Activated T-cell treated with anti-CD3 and anti-CD28 coated beads, Interleukin-2, amount 50 U/mL, for 72 hours (primary cell): ENCODE data around the gene CTF1. TPM values are rescaled to one million over a fixed set of nuclear protein-coding genes. Genes with fewer than 3 reads are reported as not detected.
"Not testable (repeated sequence)": the region's sequence is repeated elsewhere in the genome, so short reads cannot be mapped to it uniquely, and the experiment has no call there.

Experiments used
- ATAC-seq, 2 donors: fragments of 150-1000 bp; cut with Tn5 transposase; replicated peaks in 1 of 2; 2 replicates each; pipeline ENCODE4 v1.10.0; 2021; ENCODE audit warnings: moderate library complexity in 2 of 2, mild to moderate bottlenecking in 1 of 2
- DNase-seq, 2 donors: peaks; one replicate each; pipeline ENCODE4 v3.0.0; 2021 to 2022; ENCODE audit warnings: mixed read lengths in 1 of 2
- H3K27ac Mint-ChIP-seq: one replicate; pipeline ENCODE4 v1.8.0; 2022; ENCODE audit warnings: mild to moderate bottlenecking, moderate library complexity, mixed read lengths
- H3K27me3 Mint-ChIP-seq: one replicate; pipeline ENCODE4 v1.8.0; 2022; ENCODE audit warnings: low read depth, mixed read lengths
- H3K36me3 Mint-ChIP-seq, 2 donors: one replicate each; pipeline ENCODE4 v1.8.0; 2022; ENCODE audit warnings: mixed read lengths in 2 of 2, mild to moderate bottlenecking in 1 of 2; ENCODE audit not compliant: insufficient read depth in 2 of 2
- H3K4me1 Mint-ChIP-seq: one replicate; pipeline ENCODE4 v1.8.0; 2022; ENCODE audit warnings: low read depth, mixed read lengths
- H3K4me3 Mint-ChIP-seq, 2 donors: one replicate each; pipeline ENCODE4 v1.8.0; 2022; ENCODE audit warnings: mild to moderate bottlenecking in 2 of 2, mixed read lengths in 2 of 2, moderate library complexity in 2 of 2
- H3K9me3 Mint-ChIP-seq, 2 donors: one replicate each; pipeline ENCODE4 v1.8.0; 2022; ENCODE audit warnings: mixed read lengths in 2 of 2
- total RNA-seq, 2 donors: library from RNA; stranded (reverse); gene quantifications; one replicate each; pipeline ENCODE4 v1.2.3, GENCODE V29; 2022

CTF1 gene
- total RNA-seq, 2 donors from 2014 or later: 0.25 to 0.72 TPM

- Mint-ChIP-seq H3K4me1 (peaks cover 35% of the 10 kb centered on the region), H3K27ac (peak overlapping the region; percentile 100), H3K27me3 (no peaks in the 10 kb centered on the region), H3K36me3 (peaks cover 10% of the 10 kb centered on the region in 2 donors), H3K9me3 (no peaks in the 10 kb centered on the region), H3K4me3 (peak overlapping the region; percentile 72 to 89)
- peak; percentile 91 to 94 for DNase-seq
- peak; percentile 92 to 95 for ATAC-seq
Observed at GRCh38 chr16:30874821-30875717, 21.3 kb upstream of the CTF1 start.

DNA sequence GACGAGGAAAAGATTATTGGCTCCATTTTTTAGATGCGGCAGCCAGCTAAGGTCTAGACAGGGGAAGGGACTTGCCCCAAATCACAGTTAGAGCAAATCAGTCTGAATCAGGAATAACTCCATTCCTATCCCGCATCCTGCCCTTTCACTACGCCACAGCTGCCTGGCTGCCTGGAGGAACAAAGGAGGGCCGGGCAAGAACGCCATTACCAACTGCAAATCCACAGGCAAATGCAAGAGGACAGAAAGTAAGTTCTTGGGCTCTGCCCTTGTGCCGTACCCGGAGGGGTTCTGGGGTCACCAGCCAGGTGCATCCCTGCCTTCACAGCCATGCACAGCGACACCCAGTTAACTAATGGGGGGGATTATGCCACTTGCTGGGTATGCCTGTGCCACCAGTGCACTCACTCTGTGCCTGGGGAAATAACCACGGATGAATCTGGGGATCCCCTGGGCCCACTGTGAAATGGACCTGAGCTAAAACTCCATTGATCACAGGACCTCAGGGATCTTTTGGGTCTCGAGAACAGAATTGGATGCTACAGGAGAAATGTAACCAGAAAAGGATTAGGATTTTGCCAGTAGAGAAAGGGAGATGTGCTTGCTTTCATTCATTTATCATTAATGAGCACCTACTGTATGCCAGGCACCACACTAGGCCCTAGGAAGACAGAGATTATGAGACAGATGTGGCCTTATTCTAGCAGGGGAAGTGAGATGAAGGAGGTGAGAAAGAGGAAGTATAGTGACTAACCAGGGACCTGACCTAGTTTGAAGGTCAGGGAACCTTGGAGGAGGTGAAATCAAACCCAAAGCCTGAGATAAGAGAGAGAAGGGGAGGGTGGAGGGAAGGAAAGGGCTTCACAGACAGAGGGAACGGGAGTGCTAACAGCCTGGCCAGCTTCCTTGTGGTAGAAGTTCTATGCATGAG is 20.3 kb upstream of the CTF1 start:
- Mint-ChIP-seq H3K27ac (peak overlapping the region; percentile 100), H3K4me1 (peaks cover 35% of the 10 kb centered on the region), H3K36me3 (peaks cover 10% of the 10 kb centered on the region in 2 donors), H3K9me3 (no peaks in the 10 kb centered on the region), H3K27me3 (no peaks in the 10 kb centered on the region), H3K4me3 (peak overlapping the region; percentile 72 to 89)
- DNase-seq (peak; percentile 10 to 18), ATAC-seq (peak in 1 of 2 donors; percentile 35)

DNA sequence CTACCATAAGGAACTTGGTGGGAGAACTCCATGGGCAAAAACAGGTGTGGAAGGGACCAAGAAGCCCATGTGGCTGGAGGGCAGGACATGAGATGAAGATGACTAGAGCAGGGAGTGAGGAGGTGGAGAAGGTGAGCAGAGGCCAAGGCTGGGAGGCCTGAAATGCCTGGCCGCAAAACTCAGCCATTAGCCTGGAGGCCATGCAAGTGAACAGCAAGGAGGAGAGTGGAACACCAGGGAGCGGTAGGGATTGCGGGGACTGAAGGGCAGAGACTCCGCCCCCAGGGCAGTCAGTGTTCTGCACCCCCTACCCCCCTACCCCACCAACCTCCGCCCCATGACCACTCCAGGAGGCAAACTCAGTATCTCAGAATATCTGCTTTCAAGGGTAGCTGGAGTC is 19.5 kb upstream of the CTF1 start:
- Mint-ChIP-seq H3K4me1 (peaks cover 35% of the 10 kb centered on the region), H3K36me3 (peaks cover 10 to 13% of the 10 kb centered on the region in 2 donors), H3K4me3 (peak overlapping the region; percentile 72 to 89), H3K27me3 (no peaks in the 10 kb centered on the region), H3K27ac (peak overlapping the region; percentile 100), H3K9me3 (no peaks in the 10 kb centered on the region)
- no peak for DNase-seq
- no peak for ATAC-seq

DNA sequence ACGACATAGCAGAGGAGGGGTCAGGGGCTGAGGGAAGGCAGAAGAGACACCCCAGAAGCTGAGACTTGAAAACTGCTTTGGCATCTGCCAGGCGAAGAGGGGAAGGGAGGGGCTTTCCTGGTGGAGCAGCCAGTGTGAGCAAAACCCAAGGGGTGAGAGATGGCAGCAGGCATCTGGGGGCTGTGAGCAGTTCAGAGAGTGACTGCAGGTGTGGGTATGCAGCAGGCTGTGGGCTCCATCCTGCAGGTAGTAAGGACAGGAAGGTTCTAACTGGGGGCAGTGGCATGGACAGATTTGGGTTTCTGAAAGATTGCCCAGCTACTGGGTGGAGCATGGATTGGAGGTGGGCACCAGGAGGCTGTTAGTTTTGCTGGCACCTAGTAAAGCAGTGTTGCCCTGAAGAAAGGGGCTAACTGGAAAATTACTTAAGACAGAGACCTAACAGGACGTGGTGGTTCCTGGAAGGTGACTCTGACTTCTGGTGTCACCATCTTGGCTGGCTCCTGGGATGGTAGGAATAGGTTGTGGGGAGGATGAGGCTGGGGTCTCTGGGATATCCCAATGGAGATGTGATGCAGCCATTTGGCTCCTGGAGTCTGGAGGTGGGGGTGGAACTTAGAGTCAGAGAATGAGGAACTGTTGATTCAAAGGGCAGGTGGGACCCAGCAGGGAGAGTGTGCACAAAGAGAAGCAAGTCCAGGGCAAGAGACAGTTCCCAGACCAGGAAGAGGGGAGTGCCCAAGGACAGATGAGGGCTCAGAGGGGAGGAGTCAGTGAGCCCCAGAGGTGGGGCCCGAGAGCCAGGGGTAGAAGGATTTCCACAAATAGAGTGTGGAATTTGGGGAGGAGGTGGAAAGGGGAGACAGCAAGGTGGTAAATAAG is 13.7 kb upstream of the CTF1 start:
- no peaks in the 10 kb centered on the region for H3K27me3 Mint-ChIP-seq

GRCh38 chr16:30884760-30885159 is 11.7 kb upstream of the CTF1 start:
- H3K36me3 Mint-ChIP-seq: peaks cover 4 to 14% of the 10 kb centered on the region in 2 donors
- H3K9me3 Mint-ChIP-seq: no peaks in the 10 kb centered on the region
- H3K27me3 Mint-ChIP-seq: no peaks in the 10 kb centered on the region
- peaks cover 13% of the 10 kb centered on the region for H3K4me1 Mint-ChIP-seq
- H3K27ac Mint-ChIP-seq: peak overlapping the region; percentile 0
- H3K4me3 Mint-ChIP-seq: no peak overlapping the region
- no peak for DNase-seq
- ATAC-seq: no peak

More for the DNA sequence above, 13.7 kb upstream of the CTF1 start:
- peak in 1 of 2 donors; percentile 41 for ATAC-seq
- peak overlapping the region; percentile 74 for H3K27ac Mint-ChIP-seq
- H3K4me1 Mint-ChIP-seq: peaks cover 13% of the 10 kb centered on the region
- H3K4me3 Mint-ChIP-seq: no peak overlapping the region
- no peaks in the 10 kb centered on the region for H3K9me3 Mint-ChIP-seq
- peaks cover 6 to 13% of the 10 kb centered on the region in 2 donors for H3K36me3 Mint-ChIP-seq
- DNase-seq: no peak

GRCh38 chr16:30885196-30885595 is 11.2 kb upstream of the CTF1 start:
- peak overlapping the region; percentile 0 for H3K27ac Mint-ChIP-seq
- no peak overlapping the region for H3K4me3 Mint-ChIP-seq
- peaks cover 13% of the 10 kb centered on the region for H3K4me1 Mint-ChIP-seq
- DNase-seq (no peak), ATAC-seq (no peak)
- no peaks in the 10 kb centered on the region for H3K27me3 Mint-ChIP-seq
- no peaks in the 10 kb centered on the region for H3K9me3 Mint-ChIP-seq
- peaks cover 5 to 19% of the 10 kb centered on the region in 2 donors for H3K36me3 Mint-ChIP-seq

- no peaks in the 10 kb centered on the region for H3K9me3 Mint-ChIP-seq
- ATAC-seq (no peak), DNase-seq (no peak)
- no peak overlapping the region for H3K4me3 Mint-ChIP-seq
- H3K4me1 Mint-ChIP-seq: peaks cover 13% of the 10 kb centered on the region
- no peak overlapping the region for H3K27ac Mint-ChIP-seq
- peaks cover 5 to 20% of the 10 kb centered on the region in 2 donors for H3K36me3 Mint-ChIP-seq
- no peaks in the 10 kb centered on the region for H3K27me3 Mint-ChIP-seq
Observed at GRCh38 chr16:30886145-30886544, 10.3 kb upstream of the CTF1 start.

DNA sequence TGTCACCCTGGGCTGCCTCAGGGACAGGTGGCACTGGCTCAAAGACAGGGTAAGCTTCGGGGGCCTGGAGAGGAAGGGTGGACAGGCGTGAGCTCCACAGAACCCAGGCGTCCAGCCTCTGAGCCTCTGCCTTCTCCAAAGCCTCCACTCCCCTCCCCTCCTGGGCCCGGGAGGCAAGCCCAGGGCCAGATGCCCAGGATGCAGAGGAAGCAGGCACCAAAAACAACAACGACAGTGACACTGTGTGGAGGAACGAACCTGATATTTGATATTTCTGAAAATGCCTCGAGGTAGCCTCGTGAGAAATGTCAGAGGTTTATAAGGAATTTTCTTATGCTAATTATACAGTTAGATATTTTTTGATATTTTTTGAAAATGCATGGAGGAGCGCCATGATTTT is 8.5 kb upstream of the CTF1 start:
- H3K27me3 Mint-ChIP-seq: no peaks in the 10 kb centered on the region
- peaks cover 19% of the 10 kb centered on the region for H3K4me1 Mint-ChIP-seq
- ATAC-seq (no peak), DNase-seq (no peak)
- H3K4me3 Mint-ChIP-seq: no peak overlapping the region
- peaks cover 8 to 19% of the 10 kb centered on the region in 2 donors for H3K36me3 Mint-ChIP-seq
- no peak overlapping the region for H3K27ac Mint-ChIP-seq
- H3K9me3 Mint-ChIP-seq: no peaks in the 10 kb centered on the region

- ATAC-seq (no peak), DNase-seq (no peak)
- H3K4me3 Mint-ChIP-seq: no peak overlapping the region
- H3K27ac Mint-ChIP-seq: peak overlapping the region; percentile 50
- H3K9me3 Mint-ChIP-seq: no peaks in the 10 kb centered on the region
- H3K4me1 Mint-ChIP-seq: peaks cover 22% of the 10 kb centered on the region
- peaks cover 8 to 18% of the 10 kb centered on the region in 2 donors for H3K36me3 Mint-ChIP-seq
- H3K27me3 Mint-ChIP-seq: no peaks in the 10 kb centered on the region
Observed at GRCh38 chr16:30888856-30889499, 7.4 kb upstream of the CTF1 start.

GRCh38 chr16:30889721-30890120 is 6.7 kb upstream of the CTF1 start:
- DNase-seq: no peak
- H3K4me3 Mint-ChIP-seq: no peak overlapping the region
- peaks cover 28% of the 10 kb centered on the region for H3K4me1 Mint-ChIP-seq
- H3K9me3 Mint-ChIP-seq: no peaks in the 10 kb centered on the region
- H3K36me3 Mint-ChIP-seq: peaks cover 8 to 18% of the 10 kb centered on the region in 2 donors
- H3K27ac Mint-ChIP-seq: peak overlapping the region; percentile 85
- H3K27me3 Mint-ChIP-seq: no peaks in the 10 kb centered on the region
- no peak for ATAC-seq

GRCh38 chr16:30891043-30891823 is 5.2 kb upstream of the CTF1 start:
- H3K27me3 Mint-ChIP-seq, H3K9me3 Mint-ChIP-seq, ATAC-seq, H3K27ac Mint-ChIP-seq, H3K4me3 Mint-ChIP-seq, DNase-seq: not testable (repeated sequence)
- Mint-ChIP-seq H3K36me3 (peaks cover 5 to 18% of the 10 kb centered on the region in 2 donors), H3K4me1 (peaks cover 36% of the 10 kb centered on the region)
